GM12878 (cell line): ENCODE results near the gene DUS2. TPM values are rescaled to one million over a fixed set of nuclear protein-coding genes. Genes with fewer than 3 reads are reported as not detected.

Experiments used
- ATAC-seq: fragments of 200-7000 bp; cut with Tn5 transposase; 3 replicates; pipeline ENCODE4 v1.9.1; 2020; ENCODE audit warnings: mild to moderate bottlenecking, moderate library complexity
- BruUV-seq: library from RNA; stranded (reverse); fragments of 400-500 nt; replicated peaks from 2 replicates; lab custom pipeline; 2021; lab: Mats Ljungman, UMichigan
- CTCF ChIA-PET: fragments of 300-600 bp; sonication (Branson Sonifier 250); formaldehyde crosslinking; extraction: SDS; loops from one replicate; lab custom pipeline; 2021; ENCODE audit warnings: inconsistent platforms; lab: Yijun Ruan, JAX
- POLR2A ChIA-PET: fragments of 350-600 bp; formaldehyde crosslinking; extraction: SDS; loops from one replicate; lab custom pipeline; 2021; ENCODE audit warnings: inconsistent platforms; lab: Charles Lee
- RAD21 ChIA-PET: fragments of 300-600 bp; sonication (Branson Sonifier 250); formaldehyde crosslinking; loops from one replicate; lab custom pipeline; 2023; ENCODE audit warnings: antibody characterized with exemption; ENCODE audit not compliant: unreplicated experiment; lab: Charles Lee
- SMC1A ChIA-PET: fragments of 300-600 bp; sonication (Branson Sonifier 250); formaldehyde crosslinking; loops from one replicate; lab custom pipeline; 2023; ENCODE audit not compliant: unreplicated experiment, uncharacterized antibody; lab: Charles Lee
- DNase-seq: peaks from one replicate; pipeline ENCODE4 v3.0.0-alpha.2; 2011; ENCODE audit warnings: low read depth, low spot score
- FAIRE-seq: peaks from 3 replicates; lab custom pipeline; 2011; peaks lifted over from hg19 to GRCh38; lab: Jason Lieb, UNC
- H2AFZ ChIP-seq: 2 replicates; pipeline ENCODE4 v1.6.0; 2011; ENCODE audit warnings: low read depth, low read length, control low read depth; ENCODE audit not compliant: control insufficient read depth
- H3K27ac ChIP-seq: 2 replicates; pipeline ENCODE4 v1.5.1; 2011; ENCODE audit warnings: control low read depth; ENCODE audit not compliant: control insufficient read depth, insufficient read depth
- H3K27me3 ChIP-seq, 2 experiments: replicated peaks in 1 of 2; 2 replicates each; pipeline versions ENCODE4 v1.6.0 to v1.6.1; 2011; ENCODE audit warnings: low read length in 1 of 2; ENCODE audit not compliant: control insufficient read depth in 2 of 2, insufficient read depth in 2 of 2
- H3K36me3 ChIP-seq, 2 experiments: 2 replicates each; pipeline ENCODE4 v1.5.1; 2011; ENCODE audit warnings: low read length in 1 of 2; ENCODE audit not compliant: control insufficient read depth in 2 of 2, insufficient read depth in 2 of 2
- H3K4me1 ChIP-seq: 2 replicates; pipeline ENCODE4 v1.6.1; 2011; ENCODE audit warnings: mild to moderate bottlenecking, low read length, moderate library complexity, mixed read lengths; ENCODE audit not compliant: control insufficient read depth, insufficient read depth
- H3K4me2 ChIP-seq: 2 replicates; pipeline ENCODE4 v1.6.0; 2011; ENCODE audit warnings: control low read depth; ENCODE audit not compliant: control insufficient read depth, insufficient read depth
- H3K4me3 ChIP-seq: fragments of 200-600 bp; sonication (generic); 2 replicates; pipeline ENCODE4 v1.5.1; 2016
- H3K79me2 ChIP-seq: 2 replicates; pipeline ENCODE4 v1.6.0; 2011; ENCODE audit warnings: low read length; ENCODE audit not compliant: control insufficient read depth, insufficient read depth
- H3K9ac ChIP-seq: 2 replicates; pipeline ENCODE4 v1.8.0; 2011; ENCODE audit warnings: low read length, control low read depth, mixed read lengths; ENCODE audit not compliant: control insufficient read depth, insufficient read depth
- H3K9me3 ChIP-seq: replicated peaks from 3 replicates; pipeline ENCODE4 v1.5.1; 2011; ENCODE audit warnings: mild to moderate bottlenecking, low read length; ENCODE audit not compliant: control insufficient read depth, insufficient read depth
- H4K20me1 ChIP-seq: 2 replicates; pipeline ENCODE4 v1.6.0; 2011; ENCODE audit not compliant: control insufficient read depth, insufficient read depth
- BCLAF1 ChIP-seq: fragments of 450-650 bp; IDR thresholded peaks from 2 replicates; pipeline ENCODE4 v1.6.1; 2017; ENCODE audit warnings: antibody characterized with exemption, mild to moderate bottlenecking, moderate library complexity
- BMI1 ChIP-seq: fragments of 450-650 bp; IDR thresholded peaks from 2 replicates; pipeline ENCODE4 v1.6.1; 2016; ENCODE audit warnings: mild to moderate bottlenecking, moderate library complexity, borderline replicate concordance
- GATAD2B ChIP-seq: fragments of 450-650 bp; conservative IDR thresholded peaks from 2 replicates; pipeline ENCODE4 v1.6.1; 2017; ENCODE audit warnings: low read depth, mild to moderate bottlenecking, moderate library complexity
- JUNB ChIP-seq: IDR thresholded peaks from 2 replicates; pipeline ENCODE4 v1.6.1; 2016; ENCODE audit warnings: antibody characterized with exemption, mild to moderate bottlenecking
- JUND ChIP-seq: IDR thresholded peaks from 2 replicates; pipeline ENCODE4 v1.6.1; 2012; ENCODE audit warnings: low read depth, mild to moderate bottlenecking, low read length, improper control_type of control experiment, moderate library complexity
- KDM1A ChIP-seq: fragments of 200-600 bp; sonication (generic); IDR thresholded peaks from 2 replicates; pipeline ENCODE4 v1.6.1; 2016; ENCODE audit warnings: borderline replicate concordance
- MTA3 ChIP-seq: IDR thresholded peaks from 2 replicates; pipeline ENCODE4 v1.6.1; 2012; ENCODE audit warnings: low read length, inconsistent platforms, borderline replicate concordance
- NBN ChIP-seq: fragments of 450-650 bp; IDR thresholded peaks from 2 replicates; pipeline ENCODE4 v1.6.1; 2016
- RCOR1 ChIP-seq: conservative IDR thresholded peaks from 2 replicates; pipeline ENCODE4 v1.6.1; 2012; ENCODE audit warnings: low read depth, low read length, improper control_type of control experiment
- RELA ChIP-seq: fragments of 450-650 bp; IDR thresholded peaks from 2 replicates; pipeline ENCODE4 v1.8.0; 2014; ENCODE audit warnings: borderline replicate concordance; ENCODE audit not compliant: partially characterized antibody
- SIX5 ChIP-seq: IDR thresholded peaks from 2 replicates; pipeline ENCODE4 v1.6.1; 2011; ENCODE audit warnings: mild to moderate bottlenecking, low read depth, low read length, moderate library complexity; ENCODE audit not compliant: severe bottlenecking
- SMARCA5 ChIP-seq: fragments of 450-650 bp; IDR thresholded peaks from 2 replicates; pipeline ENCODE4 v1.6.1; 2017; ENCODE audit warnings: mild to moderate bottlenecking
- SPI1 ChIP-seq: IDR thresholded peaks from 2 replicates; pipeline ENCODE4 v1.6.1; 2011; ENCODE audit warnings: low read depth, mild to moderate bottlenecking, low read length, moderate library complexity, borderline replicate concordance; ENCODE audit not compliant: insufficient read depth
- SRF ChIP-seq, 2 experiments: IDR thresholded peaks; 2 replicates each; pipeline ENCODE4 v1.6.1; 2011; ENCODE audit warnings: low read depth in 2 of 2, low read length in 2 of 2, mild to moderate bottlenecking in 1 of 2, moderate library complexity in 1 of 2
- WGBS: methylation state at CpG from one replicate; pipeline ENCODE4 v1.1.6; 2016; ENCODE audit warnings: low lambda C conversion rate; ENCODE audit not compliant: insufficient replicate concordance, insufficient coverage; ENCODE audit errors: missing lambda C conversion rate; 5-methylcytosine and 5-hydroxymethylcytosine counted together
- in situ Hi-C: fragments of 300-500 bp; cut with MboI; formaldehyde crosslinking; loops from 9 replicates; pipeline ENCODE4 v1.14.3; 2018; ENCODE audit warnings: mixed read lengths
- intact Hi-C: fragments of 100-400 bp; cut with micrococcal nuclease; formaldehyde crosslinking; loops from one replicate; pipeline ENCODE4 v1.14.2; 2022; ENCODE audit not compliant: unreplicated experiment
- polyA plus RNA-seq, 11 experiments: library from polyadenylated mRNA; depleted of rRNA in 4 of 11; unstranded in 6 of 11; stranded (reverse) in 5 of 11; fragments of >200 nt; fragmentation: Nextera tagmentation in 4 of 11; fragmentation: Illumina TruSeq in 1 of 11; extraction: Ambion mirVana in 4 of 11; extraction: Trizol in 1 of 11; gene quantifications; 1 replicate in 1 of 11; 2 replicates in 10 of 11; pipeline versions ENCODE4 v1.2.1 to v1.2.3, GENCODE V29; 2011 to 2016; ENCODE audit warnings: inconsistent platforms in 2 of 11, missing spikeins in 2 of 11, low read depth in 1 of 11
- total RNA-seq, 4 experiments: library from RNA; depleted of rRNA in 3 of 4; stranded (reverse); fragments of >200 nt in 3 of 4; fragmentation: Illumina TruSeq in 1 of 4; extraction: Trizol in 1 of 4; gene quantifications; 2 replicates each; pipeline versions ENCODE4 v1.2.1 to v1.2.3, GENCODE V29; 2013 to 2021
- TF ChIP-seq, protein P1 (sequence below): IDR thresholded peaks from 2 replicates; pipeline ENCODE4 v1.6.1; 2012; ENCODE audit warnings: low read depth, low read length, improper control_type of control experiment
- TF ChIP-seq, protein P2 (sequence below): IDR thresholded peaks from 2 replicates; pipeline ENCODE4 v1.6.1; 2011; ENCODE audit warnings: borderline replicate concordance, low read depth, mild to moderate bottlenecking, moderate library complexity, mixed read lengths, low read length; ENCODE audit not compliant: insufficient read depth; ENCODE audit errors: extremely low read length
- TF ChIP-seq, protein P3 (sequence below): fragments of 450-650 bp; IDR thresholded peaks from 2 replicates; pipeline ENCODE4 v1.6.1; 2017; ENCODE audit warnings: low read depth, mild to moderate bottlenecking, moderate library complexity

DUS2 gene
- total and polyA plus RNA-seq, 10 of the 15 experiments (the other 5 are each of a cell fraction or from before 2014, with no cell fraction given) = 4.8 to 32.3 (median 25.5) TPM

DNA sequence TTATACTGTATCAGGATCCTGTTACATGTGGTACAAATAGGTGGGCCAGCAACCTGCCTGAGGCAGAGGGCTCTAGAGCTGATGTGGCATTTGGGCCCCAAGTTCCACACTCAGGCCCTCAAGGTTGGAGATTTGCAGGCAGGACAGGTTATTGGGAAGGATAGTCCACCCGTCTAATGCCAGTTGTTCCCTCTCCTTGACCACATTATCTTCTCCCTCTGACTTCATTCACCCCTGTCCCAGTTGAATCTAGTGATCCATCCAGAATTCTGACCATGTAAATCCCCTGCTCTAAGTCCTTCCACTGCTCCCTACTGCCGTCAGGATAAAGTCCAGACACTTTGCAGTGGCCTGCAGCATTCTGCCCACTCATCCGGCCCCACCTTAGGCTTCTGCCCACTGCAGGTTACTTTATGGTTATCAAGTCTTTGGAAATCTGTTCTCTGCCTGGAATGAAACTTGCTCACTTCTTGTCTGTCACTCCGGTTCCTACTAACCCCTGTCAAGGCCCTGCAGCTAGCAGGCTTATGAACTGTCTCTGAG, 60.2 kb downstream of the DUS2 start:
- DNase-seq (no peak), FAIRE-seq (no peak), ATAC-seq (no peak)
- no peaks in the 10 kb centered on the region for H3K9me3 ChIP-seq
- peaks cover 30% of the 10 kb centered on the region for H3K4me1 ChIP-seq
- TF ChIP-seq JUND (no peak), MTA3 (no peak), KDM1A (no peak), JUNB (no peak), BCLAF1 (no peak), RELA (no peak), NBN (no peak), SPI1 (no peak), GATAD2B (no peak), SIX5 (no peak), RCOR1 (no peak), BMI1 (no peak), SMARCA5 (no peak), SRF (IDR thresholded peaks at IDR 0.05; ENCODE audit: low read depth in 2 of 2, low read length in 2 of 2) (no peak)
- TF ChIP-seq, protein P1, sequence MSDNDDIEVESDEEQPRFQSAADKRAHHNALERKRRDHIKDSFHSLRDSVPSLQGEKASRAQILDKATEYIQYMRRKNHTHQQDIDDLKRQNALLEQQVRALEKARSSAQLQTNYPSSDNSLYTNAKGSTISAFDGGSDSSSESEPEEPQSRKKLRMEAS = no peak
- TF ChIP-seq, protein P2, sequence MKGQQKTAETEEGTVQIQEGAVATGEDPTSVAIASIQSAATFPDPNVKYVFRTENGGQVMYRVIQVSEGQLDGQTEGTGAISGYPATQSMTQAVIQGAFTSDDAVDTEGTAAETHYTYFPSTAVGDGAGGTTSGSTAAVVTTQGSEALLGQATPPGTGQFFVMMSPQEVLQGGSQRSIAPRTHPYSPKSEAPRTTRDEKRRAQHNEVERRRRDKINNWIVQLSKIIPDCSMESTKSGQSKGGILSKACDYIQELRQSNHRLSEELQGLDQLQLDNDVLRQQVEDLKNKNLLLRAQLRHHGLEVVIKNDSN = no peak
- TF ChIP-seq, protein P3, sequence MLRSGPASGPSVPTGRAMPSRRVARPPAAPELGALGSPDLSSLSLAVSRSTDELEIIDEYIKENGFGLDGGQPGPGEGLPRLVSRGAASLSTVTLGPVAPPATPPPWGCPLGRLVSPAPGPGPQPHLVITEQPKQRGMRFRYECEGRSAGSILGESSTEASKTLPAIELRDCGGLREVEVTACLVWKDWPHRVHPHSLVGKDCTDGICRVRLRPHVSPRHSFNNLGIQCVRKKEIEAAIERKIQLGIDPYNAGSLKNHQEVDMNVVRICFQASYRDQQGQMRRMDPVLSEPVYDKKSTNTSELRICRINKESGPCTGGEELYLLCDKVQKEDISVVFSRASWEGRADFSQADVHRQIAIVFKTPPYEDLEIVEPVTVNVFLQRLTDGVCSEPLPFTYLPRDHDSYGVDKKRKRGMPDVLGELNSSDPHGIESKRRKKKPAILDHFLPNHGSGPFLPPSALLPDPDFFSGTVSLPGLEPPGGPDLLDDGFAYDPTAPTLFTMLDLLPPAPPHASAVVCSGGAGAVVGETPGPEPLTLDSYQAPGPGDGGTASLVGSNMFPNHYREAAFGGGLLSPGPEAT = no peak
- intact Hi-C loops (no loop called here), in situ Hi-C loops (no loop called here)
- no peak overlapping the region for H3K4me2 ChIP-seq
- H3K4me3 ChIP-seq = no peak overlapping the region
- H4K20me1 ChIP-seq = no peaks in the 10 kb centered on the region
- CTCF ChIA-PET = interaction anchor here (0.6 to 8.8 kb wide), 7 partner anchors 10 to 141 kb away, joined by 3 to 109 read pairs (median 4); no protein-coding TSS in a partner anchor
- H3K27me3 ChIP-seq = no peaks in the 10 kb centered on the region
- H3K9ac ChIP-seq = no peak overlapping the region
- peaks cover 0 to 15% of the 10 kb centered on the region in 2 experiments; a peak in 3 of 4 replicates for H3K36me3 ChIP-seq
- POLR2A ChIA-PET = interaction anchor here (4.5 to 6.1 kb wide), 2 partner anchors 10 to 35 kb away, joined by 28 to 135 read pairs; no protein-coding TSS in a partner anchor
- WGBS = 97% methylated on average over 4 of the region's 4 CpGs
- H3K27ac ChIP-seq = no peak overlapping the region
- RAD21 ChIA-PET = interaction anchor here (3.2 to 5.3 kb wide), 2 partner anchors 11 to 36 kb away, joined by 16 to 105 read pairs; no protein-coding TSS in a partner anchor
- SMC1A ChIA-PET = interaction anchor here (0.6 to 6.6 kb wide), 7 partner anchors 8 to 189 kb away, joined by 3 to 67 read pairs (median 3); no protein-coding TSS in a partner anchor
- BruUV-seq = no TSS peak
- peaks cover 26% of the 10 kb centered on the region for H3K79me2 ChIP-seq
- H2AFZ ChIP-seq = no peak overlapping the region
